NCI-H128 (cell line): ENCODE results near the gene STEAP2.
"Not testable (repeated sequence)": the region's sequence is repeated elsewhere in the genome, so short reads cannot be mapped to it uniquely, and the experiment has no call there.

ENCODE experiments used
- DNase-seq: peaks from one replicate; lab custom pipeline; 2025; ENCODE audit not compliant: unreplicated experiment; lab: John Stamatoyannopoulos, UW

Gene STEAP2

DNA sequence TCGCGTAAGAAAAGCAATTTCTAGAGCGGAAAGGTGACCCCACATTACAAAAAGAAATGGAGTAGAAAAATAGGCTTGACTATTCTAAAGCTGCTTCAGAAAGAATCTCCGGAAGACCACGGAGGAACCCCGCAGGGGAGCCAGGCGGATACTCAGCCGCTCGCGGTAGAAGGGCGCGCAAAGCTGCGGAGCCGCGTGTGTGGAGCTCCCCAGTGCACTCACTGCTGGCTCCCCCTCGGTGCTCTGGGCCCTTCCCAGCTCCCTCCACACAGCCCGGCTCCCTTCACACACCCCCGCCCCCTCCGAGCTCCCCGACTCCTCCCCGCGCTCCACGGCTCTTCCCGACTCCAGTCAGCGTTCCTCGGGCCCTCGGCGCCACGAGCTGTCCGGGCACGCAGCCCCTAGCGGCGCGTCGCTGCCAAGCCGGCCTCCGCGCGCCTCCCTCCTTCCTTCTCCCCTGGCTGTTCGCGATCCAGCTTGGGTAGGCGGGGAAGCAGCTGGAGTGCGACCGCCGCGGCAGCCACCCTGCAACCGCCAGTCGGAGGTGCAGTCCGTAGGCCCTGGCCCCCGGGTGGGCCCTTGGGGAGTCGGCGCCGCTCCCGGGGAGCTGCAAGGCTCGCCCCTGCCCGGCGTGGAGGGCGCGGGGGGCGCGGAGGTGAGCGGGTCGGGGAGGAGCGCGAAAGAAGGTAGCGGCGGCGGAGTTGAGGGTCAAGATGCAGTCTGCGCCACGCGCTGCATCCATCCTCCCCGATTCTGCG is at the start of gene STEAP2:
Gene STEAP2 (plus strand): TSS at position 350 of the 758 bp plus-strand sequence. CDS start 13,343 bp downstream, outside the sequence.
- DNase-seq: no peak

GRCh38 chr7:90163534-90163933 is 48.0 kb upstream of the STEAP2 start:
- DNase-seq: no peak

- DNase-seq: no peak
These were observed 45.8 kb upstream of the STEAP2 start for GRCh38 chr7:90165724-90166123.

DNA sequence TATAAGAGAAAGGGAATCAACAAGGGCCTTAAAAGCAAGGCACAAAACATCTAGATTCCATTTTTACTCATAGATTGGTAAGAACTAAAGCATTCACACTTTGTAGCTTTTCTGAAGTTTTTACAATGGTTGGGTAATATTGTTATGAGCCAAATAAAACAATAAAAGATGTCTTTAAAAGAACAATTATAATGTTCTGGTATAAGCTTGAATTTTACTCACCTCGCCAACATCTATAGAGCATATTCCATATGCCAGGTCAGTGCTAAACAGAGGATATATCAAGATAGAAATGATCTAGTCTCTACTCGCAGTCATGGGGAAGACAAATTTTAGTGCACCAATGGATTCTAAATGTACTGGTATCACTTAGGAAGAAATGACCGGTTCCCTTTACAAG is 45.4 kb upstream of the STEAP2 start:
- no peak for DNase-seq

DNA sequence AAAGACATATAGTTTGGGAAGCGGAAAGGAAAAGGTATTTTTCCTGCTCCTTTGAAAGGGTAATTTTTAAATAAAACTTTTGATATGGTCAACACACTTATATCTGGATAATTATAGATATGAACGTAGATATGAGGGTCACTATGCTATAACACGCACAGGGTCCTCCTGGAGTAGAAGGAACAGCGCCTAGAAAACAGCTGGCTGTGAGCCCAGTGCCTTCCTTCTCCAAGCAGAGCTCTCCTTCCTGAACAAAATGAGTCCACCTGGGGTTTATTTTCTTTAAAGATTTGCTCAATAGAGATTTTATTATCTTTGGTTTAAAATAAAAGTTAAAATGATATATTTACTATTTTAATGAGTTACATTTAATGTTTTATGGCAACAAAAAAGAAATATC is 44.2 kb upstream of the STEAP2 start:
- DNase-seq: no peak

DNA sequence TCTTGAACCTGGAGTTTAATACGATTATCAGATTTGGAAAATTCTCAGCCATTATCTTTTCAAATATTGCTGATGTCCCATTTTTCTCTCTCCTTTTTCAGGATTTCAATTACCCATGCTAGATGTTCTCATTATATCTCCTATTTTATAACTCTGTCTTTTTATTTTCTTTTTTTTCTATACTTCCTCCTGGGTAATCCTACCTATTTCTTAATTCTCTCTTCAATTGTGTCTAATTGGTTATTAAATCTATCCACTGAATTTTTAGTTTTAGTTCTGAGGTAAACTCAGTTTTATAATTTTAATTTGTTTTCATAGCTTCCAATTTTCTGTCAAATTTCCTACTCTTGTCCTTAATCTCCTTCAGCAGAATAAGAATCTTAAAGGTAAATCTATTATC is 41.6 kb upstream of the STEAP2 start:
- no peak for DNase-seq

- DNase-seq: no peak
These were observed 39.4 kb upstream of the STEAP2 start for GRCh38 chr7:90172121-90172520.

- no peak for DNase-seq
These were observed 38.9 kb upstream of the STEAP2 start for GRCh38 chr7:90172624-90173023.

DNA sequence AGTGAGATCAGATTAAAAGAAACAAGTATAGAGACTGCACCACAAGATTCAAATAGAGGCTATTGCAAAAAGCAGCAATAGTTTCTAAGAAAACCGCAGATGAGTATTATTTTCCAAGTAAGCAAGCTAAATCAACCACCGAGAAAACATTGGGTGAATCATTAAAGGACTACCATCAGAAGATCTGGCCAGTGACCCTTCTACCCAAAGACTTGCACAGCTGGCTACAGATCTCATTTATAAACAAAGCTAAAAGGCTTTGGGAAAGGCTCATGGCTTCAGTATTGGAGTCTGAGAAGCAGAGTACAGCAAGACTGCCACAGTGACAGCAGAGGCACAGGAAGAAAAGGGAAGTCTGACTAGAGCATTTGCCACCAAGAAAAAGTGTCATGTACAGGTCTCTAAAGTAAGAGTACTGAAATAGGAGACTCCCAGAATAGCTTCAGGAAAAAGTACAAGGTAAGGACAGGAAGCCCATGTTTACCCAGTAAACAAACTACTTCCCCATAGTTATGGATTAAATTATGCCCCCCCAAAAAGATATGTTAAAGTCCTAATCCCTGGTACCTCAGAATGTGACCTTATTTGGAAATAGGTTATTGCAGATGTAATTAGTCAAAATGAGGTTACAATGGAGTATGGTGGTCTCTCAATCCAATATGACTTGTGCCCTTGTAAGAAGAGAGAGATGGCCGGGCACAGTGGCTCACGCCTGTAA is 38.3 kb upstream of the STEAP2 start:
- no peak for DNase-seq

DNA sequence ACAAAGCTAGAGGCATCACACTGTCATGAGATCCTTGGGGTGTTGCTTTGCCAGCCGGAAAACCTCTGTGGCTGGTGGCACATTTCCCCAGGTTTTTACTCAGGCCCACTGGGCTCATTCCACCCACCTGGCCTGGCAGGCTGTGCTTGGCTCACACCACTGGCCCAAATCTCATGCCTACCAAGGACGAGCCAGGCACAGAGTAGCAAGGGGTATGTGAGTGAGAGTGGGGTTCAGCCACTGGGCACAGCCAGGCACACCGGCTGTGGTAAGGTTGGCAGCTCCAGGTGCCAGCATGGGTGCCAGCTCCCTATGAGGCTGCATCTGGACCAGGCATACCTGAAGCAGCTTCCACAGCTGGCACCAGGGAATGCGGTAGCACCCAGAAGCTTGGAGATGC is 35.9 kb upstream of the STEAP2 start:
- DNase-seq: no peak

DNA sequence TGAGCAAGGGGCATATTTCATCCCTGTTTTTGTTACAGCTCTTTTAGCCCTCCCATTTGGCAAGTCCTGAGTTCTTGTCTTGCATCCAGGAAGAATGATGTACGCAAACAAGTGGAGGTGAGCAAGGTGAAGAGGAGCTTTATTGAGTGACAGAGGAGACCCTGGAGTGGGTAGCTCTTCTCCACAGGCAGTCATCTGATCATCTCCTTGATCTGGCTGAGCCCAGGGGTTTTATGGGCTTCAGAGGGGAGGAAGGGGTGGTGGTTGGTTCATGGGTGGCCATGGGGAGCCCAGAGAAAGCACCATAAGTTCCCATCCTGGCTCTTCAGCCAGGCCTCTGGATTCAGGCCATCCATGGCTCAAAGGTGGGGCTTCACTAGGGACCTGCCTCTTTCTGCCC is 35.3 kb upstream of the STEAP2 start:
- DNase-seq: no peak

- no peak for DNase-seq
These were observed 33.4 kb upstream of the STEAP2 start for GRCh38 chr7:90178166-90178565.

DNA sequence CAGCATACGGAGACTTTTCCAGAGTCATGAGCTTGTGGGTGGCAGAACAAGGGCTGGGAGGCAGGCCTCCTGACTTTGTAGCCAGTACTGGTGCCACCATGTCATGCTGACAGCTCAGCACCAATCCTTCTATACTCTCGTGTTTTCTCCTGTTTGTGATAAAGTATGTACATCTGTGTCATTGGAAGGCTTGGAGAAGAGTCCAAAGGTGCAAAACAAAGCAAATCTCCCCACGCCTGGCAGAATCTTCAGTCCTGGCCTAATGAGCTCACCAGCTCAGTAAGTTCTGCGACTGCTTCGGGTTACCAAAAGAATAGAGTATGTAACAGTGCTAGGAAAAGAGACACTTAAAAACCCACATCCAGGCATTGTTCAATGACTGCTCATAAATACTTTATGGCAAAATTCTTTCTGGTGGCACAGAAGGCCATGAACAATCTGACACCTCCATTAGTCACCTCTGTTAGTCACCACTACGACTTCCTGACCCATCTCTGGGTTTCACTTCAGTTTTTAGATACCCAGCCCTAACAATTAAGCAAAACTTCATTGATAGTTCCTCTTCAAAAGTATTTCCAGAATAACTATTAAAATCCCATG is 32.8 kb upstream of the STEAP2 start:
- no peak for DNase-seq

DNA sequence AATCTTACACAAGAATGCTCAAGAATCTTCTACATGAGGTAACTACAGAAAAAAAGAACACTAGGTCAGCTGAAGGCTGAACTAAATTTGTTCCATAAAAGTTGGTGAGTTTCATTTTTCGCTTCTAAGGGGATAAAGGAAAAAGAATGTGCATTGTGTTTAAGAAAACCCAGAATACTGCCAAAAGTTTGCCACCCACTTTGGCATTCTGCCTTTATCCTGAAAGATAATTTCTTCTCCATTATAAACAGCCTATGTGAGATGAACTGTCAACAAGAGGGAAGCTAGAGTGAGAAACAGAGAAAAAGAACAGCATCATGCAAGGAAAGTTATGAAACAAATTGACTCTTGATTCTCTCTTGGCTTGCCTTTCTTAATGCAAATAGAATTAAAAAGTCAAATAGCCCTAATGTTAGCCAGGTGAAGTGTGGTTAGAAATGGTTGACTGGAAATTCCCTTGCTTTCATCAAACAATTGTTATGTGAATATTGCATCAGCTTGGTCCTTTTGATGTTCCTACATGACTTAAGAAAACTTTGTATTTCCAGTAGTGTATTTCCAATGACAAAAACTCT is 31.4 kb upstream of the STEAP2 start:
- no peak for DNase-seq

DNA sequence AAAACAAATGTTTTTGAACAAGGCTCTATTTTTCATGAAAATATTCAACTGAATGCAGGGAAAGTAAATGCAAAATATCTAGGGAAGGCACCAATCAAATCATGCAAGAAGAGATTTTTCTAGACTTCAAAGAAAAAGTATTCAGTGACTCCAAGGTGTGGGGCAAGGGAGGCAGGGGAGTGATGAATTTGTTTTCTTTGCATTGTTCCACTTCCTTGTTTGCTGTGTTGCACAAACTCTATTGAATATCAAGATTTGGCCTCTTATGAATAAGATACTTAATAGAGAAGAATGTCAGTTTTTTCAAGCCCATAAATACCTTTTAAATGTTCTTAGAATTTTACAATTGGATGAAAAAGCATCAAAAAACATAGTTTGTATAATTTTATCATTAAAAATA is 30.9 kb upstream of the STEAP2 start:
- no peak for DNase-seq

DNA sequence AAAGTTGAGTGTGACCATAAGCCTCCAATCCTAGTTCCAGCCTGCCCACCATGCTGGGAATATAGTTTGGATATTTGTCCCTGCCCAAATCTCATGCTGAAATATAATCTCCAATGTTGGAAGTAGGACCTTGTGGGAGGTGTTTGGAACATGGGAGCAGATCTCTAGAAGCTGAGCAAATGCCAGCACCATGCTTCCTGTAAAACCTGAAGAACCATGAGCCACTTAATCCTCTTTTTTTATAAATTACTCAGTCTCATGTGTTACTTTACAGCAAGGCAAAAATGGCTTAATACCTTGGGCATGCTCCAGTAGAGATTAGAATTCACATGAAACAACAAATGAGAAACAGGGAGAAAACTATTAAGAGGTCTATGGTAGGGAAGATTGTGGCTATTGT is 30.1 kb upstream of the STEAP2 start:
- no peak for DNase-seq

DNA sequence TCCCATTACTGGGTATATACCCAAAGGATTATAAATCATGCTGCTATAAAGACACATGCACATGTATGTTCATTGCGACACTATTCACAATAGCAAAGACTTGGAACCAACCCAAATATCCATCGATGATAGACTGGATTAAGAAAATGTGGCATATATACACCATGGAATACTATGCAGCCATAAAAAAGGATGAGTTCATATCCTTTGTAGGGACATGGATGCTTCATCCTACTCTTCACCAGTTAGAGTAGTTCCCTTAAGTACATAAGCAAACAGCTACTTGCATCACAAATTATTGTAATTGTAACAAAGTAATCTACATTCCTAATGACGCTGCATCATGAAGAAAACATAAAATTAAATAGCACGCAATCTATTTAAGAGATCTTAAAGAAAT is 25.2 kb upstream of the STEAP2 start:
- DNase-seq: not testable (repeated sequence)

DNA sequence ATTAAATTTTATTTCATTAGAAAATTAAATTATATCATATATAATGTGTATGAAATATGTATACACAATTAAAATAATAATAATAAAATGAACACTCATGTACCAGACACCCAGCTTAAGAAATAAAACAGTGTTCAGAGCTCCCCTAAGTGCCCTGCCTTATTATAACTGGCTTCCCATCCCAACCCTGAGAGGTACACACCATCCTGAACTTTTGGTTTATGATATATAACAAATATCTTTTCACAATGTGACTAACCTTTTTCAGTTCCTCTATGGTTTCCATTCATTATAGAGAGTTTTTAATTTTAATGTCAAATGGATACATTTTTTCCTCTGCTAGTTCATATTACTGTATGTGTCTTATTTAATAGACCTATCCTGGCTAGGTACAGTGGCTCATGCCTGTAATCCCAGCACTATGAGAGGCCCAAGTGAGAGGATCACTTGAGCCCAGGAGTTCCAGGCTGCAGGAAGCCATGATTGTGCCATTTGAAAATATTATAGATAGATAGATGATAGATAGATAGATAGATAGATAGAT is 24.0 kb upstream of the STEAP2 start:
- no peak for DNase-seq

GRCh38 chr7:90188281-90188680 is 23.3 kb upstream of the STEAP2 start:
- DNase-seq: no peak

- no peak for DNase-seq
These were observed 20.5 kb upstream of the STEAP2 start for GRCh38 chr7:90190995-90191394.

DNA sequence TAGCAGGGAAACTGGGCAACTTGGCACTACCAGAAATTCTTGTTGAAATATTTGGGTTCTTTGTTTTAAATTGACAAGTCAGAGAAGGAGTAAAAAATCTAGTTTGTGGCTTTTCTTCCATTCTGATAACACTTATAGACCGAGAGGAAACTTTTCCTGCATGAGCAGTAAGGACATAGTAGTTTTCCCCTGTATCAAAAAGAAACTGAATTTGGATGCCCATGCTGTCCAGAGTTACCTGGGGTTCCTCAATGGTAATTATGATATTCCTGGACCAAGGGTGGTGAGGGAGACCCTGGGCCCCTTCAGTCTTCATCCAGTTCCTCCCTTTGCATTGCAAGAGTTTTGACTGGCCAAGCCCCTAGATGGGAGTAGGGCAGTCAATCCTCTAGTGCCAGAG is 19.9 kb upstream of the STEAP2 start:
- DNase-seq: no peak
